ENCODE measurements around the gene SLC30A7. TPM values are rescaled to one million over a fixed set of nuclear protein-coding genes. Genes with fewer than 3 reads are reported as not detected.
A peak's percentile ranks its signal among the peaks of the same experiment; 100 is the strongest.

Gene SLC30A7
- polyA plus RNA-seq, 4 donors: 2.0 to 22.1 (median 4.0) TPM

DNA sequence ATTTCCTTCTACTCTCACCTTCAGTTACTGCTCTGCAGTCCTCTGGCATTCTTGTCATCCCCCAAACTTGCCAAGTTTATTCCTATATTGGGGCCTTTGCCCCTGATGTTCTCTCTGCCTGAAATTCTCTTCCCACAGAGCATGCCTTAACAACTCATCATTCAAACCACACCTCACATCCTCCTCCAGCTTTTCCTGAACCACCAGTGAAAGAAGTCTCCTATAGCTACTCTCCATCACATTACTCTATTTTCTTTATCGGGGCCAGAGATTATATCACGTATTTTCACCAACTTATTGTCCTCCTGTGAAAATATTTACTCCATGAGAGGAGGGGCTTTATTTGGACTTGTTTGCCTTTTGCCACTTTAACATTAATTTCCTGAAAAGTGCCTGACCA lies 33.3 kb upstream of the SLC30A7 start:
- Histone ChIP-seq H3K27ac (ENCODE audit: low read depth in 1 of 3, low read length in 2 of 3) (no peak overlapping the region), H3K36me3 (ENCODE audit: control insufficient read depth in 3 of 3, insufficient read depth in 2 of 3, low read depth in 1 of 3, low read length in 3 of 3) (no peaks in the 10 kb centered on the region), H3K4me3 (ENCODE audit: low read depth in 1 of 3, low read length in 3 of 3) (no peak overlapping the region), H3K9me3 (ENCODE audit: control insufficient read depth in 2 of 2, insufficient read depth in 1 of 2, low read depth in 1 of 2, low read length in 1 of 2) (no peaks in the 10 kb centered on the region), H3K27me3 (ENCODE audit: control insufficient read depth in 3 of 3, insufficient read depth in 3 of 3, low read length in 3 of 3) (no peaks in the 10 kb centered on the region), H3K4me1 (ENCODE audit: control insufficient read depth in 3 of 3, insufficient read depth in 2 of 3, low read depth in 1 of 3, low read length in 2 of 3) (no peaks in the 10 kb centered on the region)
- FAIRE-seq: no peak
- DNase-seq: no peak
- WGBS, 3 donors: 82 to 88% (median 83%) methylated on average over 2 of the region's 2 CpGs

- Histone ChIP-seq H3K27me3 (ENCODE audit: control insufficient read depth in 3 of 3, insufficient read depth in 3 of 3, low read length in 3 of 3) (no peaks in the 10 kb centered on the region), H3K27ac (ENCODE audit: low read depth in 1 of 3, low read length in 2 of 3) (no peak overlapping the region), H3K36me3 (ENCODE audit: control insufficient read depth in 3 of 3, insufficient read depth in 2 of 3, low read depth in 1 of 3, low read length in 3 of 3) (no peaks in the 10 kb centered on the region), H3K4me3 (ENCODE audit: low read depth in 1 of 3, low read length in 3 of 3) (no peak overlapping the region), H3K9me3 (ENCODE audit: control insufficient read depth in 2 of 2, insufficient read depth in 1 of 2, low read depth in 1 of 2, low read length in 1 of 2) (no peaks in the 10 kb centered on the region), H3K4me1 (ENCODE audit: control insufficient read depth in 3 of 3, insufficient read depth in 2 of 3, low read depth in 1 of 3, low read length in 2 of 3) (no peaks in the 10 kb centered on the region)
- DNase-seq (peak; percentile 18 to 31), FAIRE-seq (peak; percentile 30)
- WGBS, 3 donors: 28 to 34% (median 30%) methylated on average over 5 of the region's 5 CpGs
Measured at GRCh38 chr1:100866041-100866900, 29.6 kb upstream of the SLC30A7 start.

- WGBS, 3 donors: 60 to 79% (median 76%) methylated on average over 2 of the region's 2 CpGs
- no peak overlapping the region for H3K4me3 ChIP-seq (ENCODE audit: low read depth in 1 of 3, low read length in 3 of 3)
- no peaks in the 10 kb centered on the region for H3K36me3 ChIP-seq (ENCODE audit: control insufficient read depth in 3 of 3, insufficient read depth in 2 of 3, low read depth in 1 of 3, low read length in 3 of 3)
- no peaks in the 10 kb centered on the region for H3K27me3 ChIP-seq (ENCODE audit: control insufficient read depth in 3 of 3, insufficient read depth in 3 of 3, low read length in 3 of 3)
- no peaks in the 10 kb centered on the region for H3K4me1 ChIP-seq (ENCODE audit: control insufficient read depth in 3 of 3, insufficient read depth in 2 of 3, low read depth in 1 of 3, low read length in 2 of 3)
- H3K27ac ChIP-seq (ENCODE audit: low read depth in 1 of 3, low read length in 2 of 3): no peak overlapping the region
- H3K9me3 ChIP-seq (ENCODE audit: control insufficient read depth in 2 of 2, insufficient read depth in 1 of 2, low read depth in 1 of 2, low read length in 1 of 2): no peaks in the 10 kb centered on the region
- FAIRE-seq (no peak), DNase-seq (no peak)
Measured at GRCh38 chr1:100866901-100867206, 29.0 kb upstream of the SLC30A7 start.

GRCh38 chr1:100868364-100868995 lies 27.4 kb upstream of the SLC30A7 start:
- DNase-seq: peak; percentile 35 to 41
- Histone ChIP-seq H3K36me3 (ENCODE audit: control insufficient read depth in 3 of 3, insufficient read depth in 2 of 3, low read depth in 1 of 3, low read length in 3 of 3) (no peaks in the 10 kb centered on the region), H3K4me3 (ENCODE audit: low read depth in 1 of 3, low read length in 3 of 3) (no peak overlapping the region), H3K4me1 (ENCODE audit: control insufficient read depth in 3 of 3, insufficient read depth in 2 of 3, low read depth in 1 of 3, low read length in 2 of 3) (no peaks in the 10 kb centered on the region), H3K27ac (ENCODE audit: low read depth in 1 of 3, low read length in 2 of 3) (no peak overlapping the region), H3K9me3 (ENCODE audit: control insufficient read depth in 2 of 2, insufficient read depth in 1 of 2, low read depth in 1 of 2, low read length in 1 of 2) (no peaks in the 10 kb centered on the region), H3K27me3 (ENCODE audit: control insufficient read depth in 3 of 3, insufficient read depth in 3 of 3, low read length in 3 of 3) (no peaks in the 10 kb centered on the region)
- 12 to 15% (median 15%) methylated on average over 7 of the region's 7 CpGs for WGBS, 3 donors
- FAIRE-seq: peak; percentile 96

GRCh38 chr1:100869996-100870395 lies 25.9 kb upstream of the SLC30A7 start:
- 73 to 90% (median 82%) methylated on average over 2 of the region's 2 CpGs for WGBS, 3 donors
- Histone ChIP-seq H3K27me3 (ENCODE audit: control insufficient read depth in 3 of 3, insufficient read depth in 3 of 3, low read length in 3 of 3) (no peaks in the 10 kb centered on the region), H3K27ac (ENCODE audit: low read depth in 1 of 3, low read length in 2 of 3) (no peak overlapping the region), H3K9me3 (ENCODE audit: control insufficient read depth in 2 of 2, insufficient read depth in 1 of 2, low read depth in 1 of 2, low read length in 1 of 2) (no peaks in the 10 kb centered on the region), H3K4me1 (ENCODE audit: control insufficient read depth in 3 of 3, insufficient read depth in 2 of 3, low read depth in 1 of 3, low read length in 2 of 3) (no peaks in the 10 kb centered on the region), H3K4me3 (ENCODE audit: low read depth in 1 of 3, low read length in 3 of 3) (no peak overlapping the region), H3K36me3 (ENCODE audit: control insufficient read depth in 3 of 3, insufficient read depth in 2 of 3, low read depth in 1 of 3, low read length in 3 of 3) (no peaks in the 10 kb centered on the region)
- DNase-seq (no peak), FAIRE-seq (no peak)

GRCh38 chr1:100874433-100874832 lies 21.5 kb upstream of the SLC30A7 start:
- no peak for DNase-seq
- Histone ChIP-seq H3K4me1 (ENCODE audit: control insufficient read depth in 3 of 3, insufficient read depth in 2 of 3, low read depth in 1 of 3, low read length in 2 of 3) (no peaks in the 10 kb centered on the region), H3K27ac (ENCODE audit: low read depth in 1 of 3, low read length in 2 of 3) (no peak overlapping the region), H3K27me3 (ENCODE audit: control insufficient read depth in 3 of 3, insufficient read depth in 3 of 3, low read length in 3 of 3) (no peaks in the 10 kb centered on the region), H3K36me3 (ENCODE audit: control insufficient read depth in 3 of 3, insufficient read depth in 2 of 3, low read depth in 1 of 3, low read length in 3 of 3) (no peaks in the 10 kb centered on the region), H3K4me3 (ENCODE audit: low read depth in 1 of 3, low read length in 3 of 3) (no peak overlapping the region), H3K9me3 (ENCODE audit: control insufficient read depth in 2 of 2, insufficient read depth in 1 of 2, low read depth in 1 of 2, low read length in 1 of 2) (no peaks in the 10 kb centered on the region)
- no peak for FAIRE-seq
- WGBS, 3 donors: 60 to 78% (median 70%) methylated on average over 2 of the region's 2 CpGs

DNA sequence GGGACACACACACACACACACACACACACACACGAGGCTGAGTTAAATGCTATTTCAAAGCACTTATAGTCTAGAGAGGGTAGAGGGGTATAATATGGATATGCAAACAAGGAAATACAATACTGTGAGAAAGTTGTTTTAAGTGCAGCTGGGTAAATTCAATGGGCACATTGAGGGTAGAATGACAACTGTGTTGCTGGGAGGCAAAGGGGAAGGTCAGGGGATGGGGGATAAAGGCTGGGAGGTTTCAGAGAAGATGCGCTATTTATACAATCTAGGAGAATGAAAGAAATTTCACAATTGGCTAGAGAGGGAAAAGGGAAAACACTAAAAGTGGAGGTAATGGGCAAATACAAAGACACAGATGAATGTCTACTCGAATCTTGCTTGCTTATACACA lies 20.7 kb upstream of the SLC30A7 start:
- DNase-seq (no peak), FAIRE-seq (no peak)
- no peaks in the 10 kb centered on the region for H3K4me1 ChIP-seq (ENCODE audit: control insufficient read depth in 3 of 3, insufficient read depth in 2 of 3, low read depth in 1 of 3, low read length in 2 of 3)
- H3K27ac ChIP-seq (ENCODE audit: low read depth in 1 of 3, low read length in 2 of 3): no peak overlapping the region
- 84 to 94% (median 86%) methylated on average over 3 of the region's 3 CpGs for WGBS, 3 donors
- H3K9me3 ChIP-seq (ENCODE audit: control insufficient read depth in 2 of 2, insufficient read depth in 1 of 2, low read depth in 1 of 2, low read length in 1 of 2): no peaks in the 10 kb centered on the region
- H3K36me3 ChIP-seq (ENCODE audit: control insufficient read depth in 3 of 3, insufficient read depth in 2 of 3, low read depth in 1 of 3, low read length in 3 of 3): no peaks in the 10 kb centered on the region
- no peak overlapping the region for H3K4me3 ChIP-seq (ENCODE audit: low read depth in 1 of 3, low read length in 3 of 3)
- no peaks in the 10 kb centered on the region for H3K27me3 ChIP-seq (ENCODE audit: control insufficient read depth in 3 of 3, insufficient read depth in 3 of 3, low read length in 3 of 3)

GRCh38 chr1:100876291-100876690 lies 19.6 kb upstream of the SLC30A7 start:
- H3K27ac ChIP-seq (ENCODE audit: low read depth in 1 of 3, low read length in 2 of 3): no peak overlapping the region
- H3K9me3 ChIP-seq (ENCODE audit: control insufficient read depth in 2 of 2, insufficient read depth in 1 of 2, low read depth in 1 of 2, low read length in 1 of 2): no peaks in the 10 kb centered on the region
- FAIRE-seq: no peak
- H3K4me3 ChIP-seq (ENCODE audit: low read depth in 1 of 3, low read length in 3 of 3): no peak overlapping the region
- H3K36me3 ChIP-seq (ENCODE audit: control insufficient read depth in 3 of 3, insufficient read depth in 2 of 3, low read depth in 1 of 3, low read length in 3 of 3): no peaks in the 10 kb centered on the region
- DNase-seq: no peak
- H3K4me1 ChIP-seq (ENCODE audit: control insufficient read depth in 3 of 3, insufficient read depth in 2 of 3, low read depth in 1 of 3, low read length in 2 of 3): no peaks in the 10 kb centered on the region
- H3K27me3 ChIP-seq (ENCODE audit: control insufficient read depth in 3 of 3, insufficient read depth in 3 of 3, low read length in 3 of 3): no peaks in the 10 kb centered on the region

DNA sequence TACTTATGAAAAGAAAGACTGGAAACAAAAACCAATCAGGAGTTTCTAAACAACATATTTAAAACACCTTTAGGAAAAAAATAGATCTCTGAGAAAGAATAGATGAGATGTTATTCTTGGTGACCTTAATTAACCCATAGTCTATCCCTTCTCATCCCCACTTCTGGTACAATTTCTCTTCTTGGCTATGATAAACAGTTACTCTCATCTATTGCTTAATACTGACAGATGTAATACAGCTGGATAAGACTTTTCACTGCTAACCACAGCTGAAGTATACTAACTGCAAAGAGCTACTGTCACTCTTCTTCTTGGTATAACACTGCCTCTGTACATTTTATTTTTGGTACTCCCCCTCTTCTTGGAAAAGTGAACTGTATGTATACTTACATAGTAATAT lies 16.5 kb upstream of the SLC30A7 start:
- Histone ChIP-seq H3K27ac (ENCODE audit: low read depth in 1 of 3, low read length in 2 of 3) (no peak overlapping the region), H3K4me1 (ENCODE audit: control insufficient read depth in 3 of 3, insufficient read depth in 2 of 3, low read depth in 1 of 3, low read length in 2 of 3) (peaks cover 0 to 3% (median 0%) of the 10 kb centered on the region in 3 donors), H3K36me3 (ENCODE audit: control insufficient read depth in 3 of 3, insufficient read depth in 2 of 3, low read depth in 1 of 3, low read length in 3 of 3) (no peaks in the 10 kb centered on the region), H3K4me3 (ENCODE audit: low read depth in 1 of 3, low read length in 3 of 3) (no peak overlapping the region), H3K9me3 (ENCODE audit: control insufficient read depth in 2 of 2, insufficient read depth in 1 of 2, low read depth in 1 of 2, low read length in 1 of 2) (no peaks in the 10 kb centered on the region), H3K27me3 (ENCODE audit: control insufficient read depth in 3 of 3, insufficient read depth in 3 of 3, low read length in 3 of 3) (no peaks in the 10 kb centered on the region)
- DNase-seq (no peak), FAIRE-seq (no peak)

All from small intestine (tissue), 7 donors.